Cardiac muscle cell (in vitro differentiated cells and primary cell): ENCODE results near the gene NPTXR. TPM values are rescaled to one million over a fixed set of nuclear protein-coding genes. Genes with fewer than 3 reads are reported as not detected.

Experiments
- DNase-seq, 2 donors: peaks; one replicate each; pipeline versions ENCODE4 v3.0.0 to v3.0.0-alpha.2; 2010 to 2017; ENCODE audit warnings: low read depth in 1 of 2, low spot score in 1 of 2
- H3K27ac ChIP-seq: fragments of 200-600 bp; sonication (generic); 2 replicates; pipeline ENCODE4 v1.5.1; 2016
- H3K27me3 ChIP-seq: fragments of 200-600 bp; sonication (generic); 2 replicates; pipeline ENCODE4 v1.6.0; 2016; ENCODE audit warnings: control low read depth
- H3K36me3 ChIP-seq: fragments of 200-600 bp; sonication (generic); 2 replicates; pipeline ENCODE4 v1.5.1; 2016; ENCODE audit warnings: control low read depth
- H3K4me1 ChIP-seq: fragments of 200-600 bp; sonication (generic); 2 replicates; pipeline ENCODE4 v1.8.1; 2017; ENCODE audit warnings: low read depth, mild to moderate bottlenecking, mixed run types
- H3K4me3 ChIP-seq: fragments of 200-600 bp; sonication (generic); 2 replicates; pipeline ENCODE4 v1.5.1; 2016; ENCODE audit warnings: mild to moderate bottlenecking
- H3K9me3 ChIP-seq: fragments of 200-600 bp; sonication (generic); 2 replicates; pipeline ENCODE4 v1.5.1; 2017; ENCODE audit warnings: low read depth, mild to moderate bottlenecking, control low read depth
- polyA plus RNA-seq: library from polyadenylated mRNA; unstranded; fragments of >200 nt; fragmentation: Nextera tagmentation; extraction: Ambion mirVana; gene quantifications from 2 replicates; pipeline ENCODE4 v1.2.1, GENCODE V29; 2016
- total RNA-seq: library from RNA; depleted of rRNA; stranded (reverse); fragments of >200 nt; gene quantifications from 2 replicates; pipeline ENCODE4 v1.2.3, GENCODE V29; 2016
- TF ChIP-seq, protein P1 (sequence below): IDR thresholded peaks from 2 replicates; pipeline ENCODE4 v1.5.1; 2012; ENCODE audit warnings: low read depth, mild to moderate bottlenecking, low read length

Gene NPTXR
- total and polyA plus RNA-seq, 2 experiments from 2014 or later: 4.2 to 15.1 TPM

DNA sequence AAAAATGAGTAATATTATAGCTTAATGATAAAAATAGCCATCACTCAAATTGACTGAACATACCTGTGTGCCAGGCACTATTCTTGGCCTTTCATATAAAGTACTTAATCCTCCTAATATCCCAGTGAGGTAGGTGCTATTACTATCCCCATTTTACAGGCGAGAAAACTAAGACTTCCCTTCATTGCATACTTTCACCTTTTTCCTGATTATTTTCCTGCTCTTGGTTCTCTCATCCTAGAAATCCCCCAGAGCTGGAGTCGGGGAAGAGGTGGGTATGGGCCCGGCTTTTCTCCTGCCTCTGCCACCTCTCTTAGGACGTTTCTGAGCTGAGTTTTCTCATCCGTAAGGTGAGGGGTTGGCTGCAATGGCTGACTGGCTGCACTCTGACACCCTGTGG, 2.2 kb downstream of the NPTXR start:
- no peaks in the 10 kb centered on the region for H3K36me3 ChIP-seq
- peaks cover 47% of the 10 kb centered on the region for H3K27me3 ChIP-seq
- no peak for DNase-seq
- H3K9me3 ChIP-seq: no peaks in the 10 kb centered on the region
- no peak overlapping the region for H3K27ac ChIP-seq
- no peak overlapping the region for H3K4me3 ChIP-seq
- H3K4me1 ChIP-seq: no peaks in the 10 kb centered on the region
- TF ChIP-seq, protein P1, sequence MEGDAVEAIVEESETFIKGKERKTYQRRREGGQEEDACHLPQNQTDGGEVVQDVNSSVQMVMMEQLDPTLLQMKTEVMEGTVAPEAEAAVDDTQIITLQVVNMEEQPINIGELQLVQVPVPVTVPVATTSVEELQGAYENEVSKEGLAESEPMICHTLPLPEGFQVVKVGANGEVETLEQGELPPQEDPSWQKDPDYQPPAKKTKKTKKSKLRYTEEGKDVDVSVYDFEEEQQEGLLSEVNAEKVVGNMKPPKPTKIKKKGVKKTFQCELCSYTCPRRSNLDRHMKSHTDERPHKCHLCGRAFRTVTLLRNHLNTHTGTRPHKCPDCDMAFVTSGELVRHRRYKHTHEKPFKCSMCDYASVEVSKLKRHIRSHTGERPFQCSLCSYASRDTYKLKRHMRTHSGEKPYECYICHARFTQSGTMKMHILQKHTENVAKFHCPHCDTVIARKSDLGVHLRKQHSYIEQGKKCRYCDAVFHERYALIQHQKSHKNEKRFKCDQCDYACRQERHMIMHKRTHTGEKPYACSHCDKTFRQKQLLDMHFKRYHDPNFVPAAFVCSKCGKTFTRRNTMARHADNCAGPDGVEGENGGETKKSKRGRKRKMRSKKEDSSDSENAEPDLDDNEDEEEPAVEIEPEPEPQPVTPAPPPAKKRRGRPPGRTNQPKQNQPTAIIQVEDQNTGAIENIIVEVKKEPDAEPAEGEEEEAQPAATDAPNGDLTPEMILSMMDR: no peak

DNA sequence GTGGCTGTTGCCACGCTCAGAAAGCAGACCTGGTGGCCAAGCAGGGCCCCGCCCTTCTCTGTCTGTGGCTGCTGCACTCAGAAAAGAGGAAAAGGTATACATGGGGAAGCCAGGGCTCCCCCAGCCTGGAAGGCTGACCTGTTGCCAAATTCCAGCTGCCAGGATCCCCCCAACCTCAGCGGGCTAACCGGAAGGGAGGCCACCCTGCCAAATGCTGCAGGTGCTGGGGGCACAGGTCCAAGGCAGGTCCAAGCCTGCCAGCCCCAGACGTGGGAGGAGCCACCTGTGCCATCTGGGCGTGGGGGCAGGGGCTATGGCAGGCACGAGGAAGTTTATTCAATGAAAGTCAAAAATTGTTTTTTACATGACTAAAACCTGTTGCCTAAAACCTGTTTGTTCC, 2.6 kb downstream of the NPTXR start:
- H3K4me1 ChIP-seq: no peaks in the 10 kb centered on the region
- TF ChIP-seq, protein P1: no peak

DNA sequence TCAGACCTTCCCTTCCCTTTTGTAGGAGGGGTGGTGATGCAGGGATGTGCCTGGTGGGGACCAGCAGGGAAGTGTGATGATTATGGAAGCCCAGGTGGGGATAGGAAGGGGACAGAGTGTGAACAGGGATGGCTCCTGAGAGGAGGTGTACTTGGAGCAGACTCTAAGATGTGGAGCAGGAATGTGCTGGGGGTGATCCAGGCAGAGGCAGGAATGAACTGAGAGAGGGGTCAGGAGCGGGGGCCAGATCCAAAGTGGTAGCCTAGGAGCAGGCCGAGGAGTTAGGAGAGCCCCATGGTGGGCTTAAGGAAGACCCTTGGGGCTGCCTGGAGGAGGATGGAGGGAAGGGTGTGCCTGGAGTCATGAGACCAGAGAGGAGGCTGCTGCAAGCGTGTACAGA, 3.7 kb downstream of the NPTXR start:
- Histone ChIP-seq H3K36me3 (no peaks in the 10 kb centered on the region), H3K4me1 (no peaks in the 10 kb centered on the region), H3K27me3 (peaks cover 48% of the 10 kb centered on the region), H3K9me3 (no peaks in the 10 kb centered on the region), H3K27ac (no peak overlapping the region), H3K4me3 (no peak overlapping the region)
- no peak for DNase-seq
- TF ChIP-seq, protein P1: no peak

More for the DNA sequence above, 2.6 kb downstream of the NPTXR start:
- Histone ChIP-seq H3K27ac (no peak overlapping the region), H3K27me3 (peaks cover 50% of the 10 kb centered on the region), H3K36me3 (no peaks in the 10 kb centered on the region), H3K4me3 (no peak overlapping the region), H3K9me3 (no peaks in the 10 kb centered on the region)
- DNase-seq: no peak

DNA sequence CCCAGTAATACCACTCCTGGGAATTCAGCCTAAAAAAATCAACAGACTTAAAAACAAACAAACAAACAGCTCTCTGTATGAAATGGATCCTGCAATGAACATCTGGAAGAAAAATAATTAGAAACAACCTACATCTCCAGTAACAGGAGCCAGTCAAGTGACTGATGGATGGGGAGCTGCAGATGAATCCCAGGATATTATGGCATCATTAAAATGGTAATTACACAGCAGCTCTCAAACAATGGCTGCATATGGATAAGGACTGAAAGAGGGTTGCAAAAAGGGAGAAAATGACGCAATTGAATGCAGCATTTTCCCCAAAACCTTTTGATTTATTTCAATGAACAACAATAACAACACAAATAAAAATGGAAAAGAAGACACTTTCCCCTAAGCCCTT, 4.1 kb downstream of the NPTXR start:
- no peaks in the 10 kb centered on the region for H3K9me3 ChIP-seq
- DNase-seq: no peak
- H3K27me3 ChIP-seq: peaks cover 48% of the 10 kb centered on the region
- H3K4me1 ChIP-seq: no peaks in the 10 kb centered on the region
- TF ChIP-seq, protein P1: no peak
- no peak overlapping the region for H3K27ac ChIP-seq
- H3K36me3 ChIP-seq: no peaks in the 10 kb centered on the region
- no peak overlapping the region for H3K4me3 ChIP-seq

DNA sequence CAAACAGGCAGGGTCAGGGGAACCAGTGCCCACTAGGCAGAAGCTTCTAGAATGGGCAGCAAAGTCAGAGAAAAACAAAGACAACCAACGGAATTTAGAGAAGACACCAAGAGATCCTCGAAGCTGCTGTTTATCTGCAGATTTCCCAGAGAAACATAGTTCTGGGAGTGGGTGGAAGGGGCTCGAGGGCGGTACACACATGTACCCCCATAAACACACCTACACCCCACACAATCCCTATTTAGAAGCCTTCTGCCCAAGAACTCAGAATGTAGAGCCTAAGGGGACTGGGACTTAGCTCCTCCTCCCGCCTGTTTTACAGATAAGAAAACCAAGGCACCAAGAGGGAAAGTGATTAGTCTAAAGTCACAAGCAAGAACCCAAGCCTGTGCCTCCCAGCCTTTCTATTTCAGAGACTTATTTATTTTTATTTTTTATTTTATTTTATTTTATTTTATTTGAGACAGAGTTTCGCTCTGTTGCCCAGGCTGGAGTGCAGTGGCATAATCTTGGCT, 6.4 kb downstream of the NPTXR start:
- H3K4me1 ChIP-seq: no peaks in the 10 kb centered on the region
- peaks cover 38% of the 10 kb centered on the region for H3K27me3 ChIP-seq
- no peak overlapping the region for H3K4me3 ChIP-seq
- H3K27ac ChIP-seq: no peak overlapping the region
- no peaks in the 10 kb centered on the region for H3K9me3 ChIP-seq
- H3K36me3 ChIP-seq: no peaks in the 10 kb centered on the region
- TF ChIP-seq, protein P1: no peak
- DNase-seq: no peak
